GM21786 (cell line): ENCODE data around the gene VTCN1.
"Not testable (repeated sequence)": the region's sequence is repeated elsewhere in the genome, so short reads cannot be mapped to it uniquely, and the experiment has no call there.

ENCODE experiments used
- ATAC-seq: cut with Tn5 transposase; IDR thresholded peaks from one replicate; pipeline ENCODE4 v1.9.1; 2021; ENCODE audit not compliant: unreplicated experiment

The VTCN1 gene, protein sequence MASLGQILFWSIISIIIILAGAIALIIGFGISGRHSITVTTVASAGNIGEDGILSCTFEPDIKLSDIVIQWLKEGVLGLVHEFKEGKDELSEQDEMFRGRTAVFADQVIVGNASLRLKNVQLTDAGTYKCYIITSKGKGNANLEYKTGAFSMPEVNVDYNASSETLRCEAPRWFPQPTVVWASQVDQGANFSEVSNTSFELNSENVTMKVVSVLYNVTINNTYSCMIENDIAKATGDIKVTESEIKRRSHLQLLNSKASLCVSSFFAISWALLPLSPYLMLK

DNA sequence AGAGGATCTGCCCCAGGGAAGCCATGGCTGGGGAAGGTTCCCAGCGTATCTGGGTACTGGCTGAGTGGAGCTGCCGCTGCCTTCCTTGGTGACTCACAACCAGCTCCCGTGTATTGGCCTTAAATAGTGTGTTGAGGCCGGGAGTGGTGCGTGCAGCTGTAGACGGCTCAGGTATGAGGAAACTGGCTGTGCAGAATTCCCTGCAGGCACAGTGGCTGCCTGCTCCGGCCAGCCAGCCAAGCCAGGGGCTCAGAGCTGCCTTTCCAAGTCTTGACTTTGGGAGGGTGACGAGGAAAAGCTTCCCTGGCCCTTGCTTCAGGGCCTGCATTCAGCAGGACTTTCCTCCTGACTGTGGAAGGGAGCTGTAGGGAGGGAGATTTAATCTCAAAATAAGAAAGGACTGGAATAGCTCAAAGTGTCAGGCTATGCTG is at the start of gene VTCN1:
Gene VTCN1 (minus strand): TSS at position 97 of the 431 bp plus-strand sequence. CDS start 72 bp downstream, at position 25.
- ATAC-seq: no peak

DNA sequence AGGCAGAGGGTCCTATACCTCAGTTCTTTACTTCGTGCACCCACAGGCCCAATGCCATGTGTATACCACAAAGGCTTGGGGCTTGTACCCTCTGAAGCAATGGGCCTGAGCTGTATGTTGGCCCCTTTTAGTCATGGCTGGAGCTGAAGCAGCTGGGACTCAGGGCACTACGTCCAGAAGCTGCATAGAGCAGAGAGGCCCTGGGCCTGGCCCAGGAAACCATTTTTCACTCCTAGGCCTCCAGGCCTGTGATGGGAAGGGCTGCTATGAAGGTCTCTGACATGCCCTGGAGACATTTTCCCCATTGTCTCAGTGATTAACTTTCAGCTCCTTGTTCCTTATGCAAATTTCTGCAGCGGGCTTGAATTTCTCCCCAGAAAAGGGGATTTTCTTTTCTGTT is 48.1 kb upstream of the VTCN1 start:
- ATAC-seq: no peak

DNA sequence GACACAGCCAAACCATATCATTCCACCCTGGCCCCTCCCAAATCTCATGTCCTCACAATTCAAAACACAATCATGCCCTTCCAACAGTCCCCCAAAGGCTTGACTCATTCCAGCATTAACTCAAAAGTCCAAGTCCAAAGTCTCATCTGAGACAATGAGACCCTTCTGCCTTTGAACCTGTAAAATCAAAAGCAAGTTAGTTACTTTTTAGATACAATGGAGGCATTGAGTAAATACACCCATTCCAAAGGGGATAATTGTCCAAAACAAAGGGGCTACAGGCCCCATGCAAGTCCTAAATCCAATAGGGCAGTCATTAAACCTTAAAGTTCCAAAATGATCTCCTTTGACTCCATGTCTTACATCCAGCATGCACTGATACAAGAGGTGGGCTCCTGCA is 47.3 kb upstream of the VTCN1 start:
- not testable (repeated sequence) for ATAC-seq

DNA sequence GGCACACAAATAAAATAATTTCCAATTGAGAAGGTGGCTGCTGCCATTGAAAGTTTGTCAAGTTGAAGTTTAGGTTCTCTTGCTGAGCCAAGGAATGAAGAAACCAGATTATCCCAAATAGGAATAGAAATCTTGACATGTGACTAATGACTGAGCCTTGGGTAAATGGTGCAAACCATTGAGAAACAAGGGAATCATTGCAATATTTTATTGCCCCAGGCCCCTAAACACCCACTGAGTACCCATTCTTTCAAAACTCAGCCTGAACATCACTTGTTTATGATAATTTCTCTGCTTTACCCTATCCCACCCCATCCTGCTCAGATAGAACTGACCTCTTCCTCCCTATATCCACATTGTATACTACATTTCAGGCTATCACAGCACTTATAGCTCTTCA is 46.6 kb upstream of the VTCN1 start:
- ATAC-seq: no peak

DNA sequence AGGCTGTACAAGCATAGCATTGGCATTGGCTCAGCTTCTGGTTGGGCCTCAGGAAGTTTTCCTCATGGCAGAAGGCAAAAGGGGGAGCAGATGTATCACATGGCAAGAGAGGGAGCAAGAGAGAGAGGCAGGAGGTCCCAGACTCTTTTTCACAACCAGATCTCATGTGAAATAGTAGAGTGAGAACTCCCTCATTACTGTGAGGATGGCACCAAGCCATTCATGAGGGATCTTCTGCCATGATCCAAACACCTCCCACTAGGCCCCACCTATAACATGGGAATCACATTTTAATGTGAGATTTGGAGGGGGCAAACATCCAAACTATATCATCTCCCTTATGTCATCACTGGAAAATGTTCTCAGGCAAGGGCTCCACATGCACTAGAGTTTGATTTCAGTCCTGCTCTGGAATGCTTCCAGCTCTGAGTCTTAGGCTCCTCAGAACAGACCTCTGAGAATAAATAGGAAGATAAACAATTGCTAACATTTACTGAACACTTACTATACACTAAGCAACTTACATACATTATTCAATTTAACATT is 39.4 kb upstream of the VTCN1 start:
- ATAC-seq: no peak

DNA sequence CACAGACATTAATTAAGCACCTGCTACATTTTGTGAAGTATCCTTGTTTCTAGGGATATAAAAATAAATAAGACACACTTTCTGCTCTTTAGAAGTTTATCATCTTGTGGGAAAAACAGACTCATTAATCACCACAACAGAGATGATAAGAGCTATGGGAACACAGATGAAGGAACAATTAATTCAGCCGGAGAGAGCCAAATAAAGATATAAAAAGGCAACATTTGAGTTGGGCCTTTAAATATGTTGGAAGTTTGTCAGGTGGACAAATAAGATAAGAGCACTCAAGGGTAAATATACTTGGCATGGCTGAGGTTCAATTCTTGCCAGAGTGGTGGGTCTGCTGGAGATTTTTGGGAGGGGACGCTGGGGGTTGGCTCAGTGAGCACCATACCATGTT is 34.2 kb upstream of the VTCN1 start:
- no peak for ATAC-seq

DNA sequence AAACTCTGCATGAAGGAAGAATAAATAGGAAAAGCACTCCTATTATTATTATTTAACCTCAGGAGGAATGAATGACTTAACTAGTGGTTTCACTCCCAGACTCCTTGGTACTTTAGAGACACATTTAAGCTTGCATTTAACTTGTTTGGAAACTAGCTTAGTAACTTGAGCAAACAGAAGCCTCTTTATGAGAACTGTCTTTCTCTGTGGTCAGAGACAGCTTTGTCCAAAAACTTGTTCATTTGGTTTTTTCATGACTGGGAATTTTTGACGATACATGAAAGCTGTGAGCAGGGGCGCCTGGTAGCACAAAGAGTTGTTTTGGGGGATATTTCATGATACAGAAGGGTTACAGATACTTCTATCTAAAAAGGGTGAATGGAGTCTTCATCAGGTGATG is 33.6 kb upstream of the VTCN1 start:
- no peak for ATAC-seq

DNA sequence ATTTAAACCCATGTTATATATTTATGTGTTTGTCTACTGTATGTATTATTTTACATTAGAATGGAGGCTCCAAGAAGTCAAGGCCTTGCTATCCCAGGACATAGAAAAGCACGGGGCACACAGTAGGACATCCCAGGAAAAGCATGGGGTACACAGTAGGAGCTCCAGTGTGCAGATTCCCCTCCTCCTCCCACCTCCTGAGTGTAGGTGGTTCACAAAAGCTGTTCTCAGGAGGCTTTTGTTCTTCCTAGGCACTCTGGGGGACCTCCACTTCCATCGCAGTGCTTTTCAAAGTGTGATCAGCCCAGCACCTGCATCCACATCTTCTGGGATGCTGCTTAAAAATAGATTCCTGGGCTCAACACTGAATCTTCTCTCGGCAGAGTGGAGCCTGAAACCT is 30.8 kb upstream of the VTCN1 start:
- ATAC-seq: no peak

DNA sequence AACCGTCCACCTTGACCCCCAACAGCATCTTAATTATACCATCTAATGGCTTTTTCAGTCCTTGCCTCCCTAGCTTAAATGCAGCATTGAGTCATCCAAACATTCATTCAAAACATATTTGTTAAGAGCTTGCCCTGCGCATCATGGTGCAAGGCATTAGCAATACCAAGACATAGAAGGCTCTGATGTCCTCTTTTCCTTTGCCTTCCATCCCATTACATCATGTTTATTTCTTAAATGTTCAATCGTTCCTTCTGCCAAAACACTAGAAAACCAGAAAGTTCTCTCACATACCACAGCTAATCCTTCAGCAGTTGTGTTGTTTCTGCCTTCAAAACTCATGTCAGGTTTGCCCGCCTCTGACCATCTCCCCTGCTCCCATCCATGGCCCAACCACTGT is 29.8 kb upstream of the VTCN1 start:
- no peak for ATAC-seq

DNA sequence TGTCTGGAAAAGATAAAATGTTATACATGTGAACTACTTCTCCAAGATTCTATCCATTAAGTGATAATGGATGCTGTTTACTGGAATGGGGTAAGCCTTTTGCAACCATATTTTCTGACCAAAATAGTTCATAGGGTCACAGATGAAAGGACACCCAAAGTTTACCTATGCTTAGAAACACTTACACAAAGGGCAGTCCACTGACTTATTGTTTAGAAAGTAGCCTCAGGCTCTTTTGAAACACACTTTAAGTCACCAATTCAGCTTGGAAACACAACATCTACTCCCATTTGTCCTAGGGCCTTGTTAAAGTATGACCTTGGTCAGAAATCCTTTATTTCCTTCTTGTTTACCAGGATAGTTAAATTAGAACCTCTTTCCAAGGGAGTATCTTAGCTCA is 28.7 kb upstream of the VTCN1 start:
- ATAC-seq: no peak

DNA sequence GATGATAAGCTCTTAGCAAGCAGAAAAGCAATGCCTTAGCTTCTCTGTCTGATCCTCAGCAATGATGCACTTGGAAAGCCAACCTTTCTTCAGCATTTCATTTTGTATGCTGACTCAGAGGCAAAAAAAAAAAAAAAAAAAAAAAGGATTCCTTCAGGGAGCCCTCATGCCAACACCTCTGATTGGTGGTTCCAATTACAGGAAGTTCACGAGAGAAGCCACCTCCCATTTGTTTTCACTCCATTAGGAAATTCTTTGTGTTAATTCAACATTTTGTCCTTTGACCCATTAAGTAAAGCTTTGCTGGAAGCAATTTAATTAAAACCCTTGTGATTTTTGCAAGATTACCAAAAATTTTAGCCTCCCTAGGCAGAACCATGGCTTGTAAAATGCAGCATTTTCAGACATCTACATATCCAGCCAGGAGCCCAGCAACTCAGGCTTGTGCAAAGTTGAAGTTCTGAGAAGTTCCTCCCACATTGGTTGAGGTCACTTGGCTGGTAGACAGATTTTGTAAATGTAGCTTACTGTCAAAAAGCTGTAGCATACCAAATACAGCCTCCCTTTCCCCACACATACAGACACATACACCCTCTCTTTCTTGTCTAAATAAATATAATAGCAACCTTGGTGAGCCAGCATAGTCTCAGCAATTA is 27.1 kb upstream of the VTCN1 start:
- no peak for ATAC-seq

DNA sequence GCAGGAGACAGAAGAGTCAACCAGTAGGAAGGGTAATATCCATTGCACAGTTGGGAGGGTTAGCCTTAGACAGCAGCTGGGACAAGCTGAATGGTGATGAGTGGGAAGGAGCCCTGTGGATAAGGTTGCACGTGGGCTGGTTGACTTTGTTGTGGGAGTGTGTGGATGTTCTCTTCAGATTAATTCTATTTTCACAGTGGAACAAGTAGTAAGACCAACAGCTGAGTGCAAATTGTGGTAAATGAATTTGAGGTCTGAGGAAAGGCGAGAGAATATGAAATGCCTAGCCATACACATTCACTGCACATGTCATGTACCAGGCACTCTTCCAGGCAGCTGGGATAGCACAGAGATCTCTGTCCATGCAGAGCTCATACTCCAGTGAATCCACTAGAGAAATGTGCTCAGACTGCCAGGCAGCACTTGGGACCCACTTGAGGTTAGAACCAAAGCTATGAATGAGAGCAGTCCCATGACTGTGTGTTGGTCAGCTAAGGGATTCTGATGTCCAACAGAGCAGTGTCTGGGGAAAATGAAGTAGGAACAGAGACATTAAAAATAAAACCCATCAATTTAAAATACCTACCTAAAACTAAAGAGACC is 25.2 kb upstream of the VTCN1 start:
- ATAC-seq: no peak

DNA sequence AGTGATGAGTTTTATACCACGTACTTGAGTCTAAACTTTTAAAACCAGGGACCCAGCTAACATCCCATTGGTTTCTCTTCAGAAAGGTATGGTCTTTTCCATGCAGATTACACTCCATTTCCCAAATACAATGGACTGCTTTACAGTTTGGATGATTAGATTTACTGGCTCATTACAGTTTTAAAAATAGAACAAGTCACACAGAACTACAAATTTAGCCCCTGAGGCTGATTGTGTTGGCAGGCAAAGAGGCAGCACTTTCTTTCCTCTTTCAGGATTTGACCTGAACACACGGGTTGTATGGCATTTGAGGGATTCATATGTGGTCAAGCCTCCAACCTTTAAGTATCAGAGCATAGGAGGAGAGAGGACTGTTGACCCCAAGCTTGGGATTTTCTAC is 21.8 kb upstream of the VTCN1 start:
- ATAC-seq: no peak

DNA sequence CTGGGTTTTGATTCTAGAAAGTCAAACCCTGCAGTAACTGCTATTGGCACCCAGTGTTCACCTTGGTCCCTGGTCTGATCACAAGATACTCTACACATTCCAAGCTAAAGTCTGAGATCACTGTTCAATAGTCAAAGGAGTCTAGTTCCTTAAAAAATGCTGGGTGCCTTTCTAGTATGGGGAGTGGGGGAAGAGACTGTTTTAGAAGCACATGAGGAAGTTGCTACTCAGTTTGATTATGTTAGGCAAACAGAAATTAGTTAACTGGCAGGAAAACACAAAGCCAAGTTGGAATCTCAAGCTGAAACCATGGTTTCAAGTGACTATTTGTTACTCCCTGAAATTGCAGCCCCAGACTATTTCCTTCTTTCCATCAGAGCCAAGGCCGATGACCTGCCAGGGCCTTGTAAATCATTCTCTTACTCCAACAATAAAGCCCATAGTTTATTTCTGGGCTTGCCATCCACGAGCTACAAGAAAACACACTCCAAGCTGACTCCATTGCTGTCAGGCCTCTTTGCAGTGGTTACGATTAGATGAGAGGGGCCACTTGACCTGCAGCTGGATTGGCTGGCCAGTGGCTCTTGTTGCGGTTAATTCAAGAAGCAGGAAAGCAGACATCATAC is 21.1 kb upstream of the VTCN1 start:
- no peak for ATAC-seq

DNA sequence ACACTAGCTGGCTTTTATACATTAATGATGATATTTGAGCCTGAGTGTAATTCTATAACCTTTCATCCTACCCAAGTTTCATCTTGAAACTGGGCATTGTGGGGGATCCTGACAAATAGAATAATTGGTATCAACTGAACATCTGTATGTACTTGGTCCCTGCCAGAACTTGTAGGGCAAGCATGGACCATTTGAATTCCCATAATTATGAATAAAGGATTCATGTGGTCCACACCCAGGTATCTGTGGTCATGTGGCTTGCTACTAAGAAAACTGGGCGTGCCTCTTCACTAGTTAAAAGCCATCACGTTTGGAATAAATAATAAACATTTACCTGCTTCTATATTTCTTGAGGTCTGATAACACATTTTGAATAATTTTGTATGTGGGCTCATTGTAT is 20.6 kb upstream of the VTCN1 start:
- ATAC-seq: no peak

DNA sequence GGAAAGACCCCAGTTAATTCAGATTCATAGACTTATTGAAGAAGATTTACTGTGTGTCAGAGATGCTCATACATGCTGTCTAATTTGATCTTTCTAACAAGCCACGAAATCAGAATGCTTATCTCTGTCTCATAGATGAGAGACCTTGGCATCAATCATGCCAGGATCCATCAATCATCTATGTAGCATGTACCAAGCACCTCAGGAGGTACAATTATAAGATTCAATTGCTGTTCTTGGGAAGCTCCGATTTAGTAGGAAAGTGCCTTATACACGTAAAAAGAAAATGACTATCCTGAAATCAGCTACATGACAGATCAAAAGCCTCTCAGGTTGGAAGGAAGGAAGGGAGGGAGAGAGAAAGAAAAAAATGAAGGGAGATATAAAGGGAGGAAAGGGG is 18.5 kb upstream of the VTCN1 start:
- no peak for ATAC-seq

DNA sequence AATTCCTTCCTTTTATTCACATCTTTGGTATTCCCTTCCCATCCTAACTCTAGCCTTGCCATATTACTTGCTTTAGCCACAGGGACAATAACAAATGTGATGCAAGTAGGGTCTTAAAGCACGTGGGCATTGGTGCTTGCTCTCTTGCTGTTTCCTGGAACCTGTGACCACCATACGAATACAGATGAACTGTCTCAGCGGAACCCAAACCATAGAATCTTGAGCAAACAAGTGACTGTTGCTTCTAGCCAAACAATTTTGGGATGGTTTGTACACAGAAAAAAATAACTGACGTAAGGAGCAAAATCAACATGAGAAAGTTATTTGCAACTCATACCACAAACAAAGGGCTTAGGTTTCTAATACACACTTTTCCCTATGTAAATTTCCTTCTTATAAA is 15.2 kb upstream of the VTCN1 start:
- ATAC-seq: no peak

DNA sequence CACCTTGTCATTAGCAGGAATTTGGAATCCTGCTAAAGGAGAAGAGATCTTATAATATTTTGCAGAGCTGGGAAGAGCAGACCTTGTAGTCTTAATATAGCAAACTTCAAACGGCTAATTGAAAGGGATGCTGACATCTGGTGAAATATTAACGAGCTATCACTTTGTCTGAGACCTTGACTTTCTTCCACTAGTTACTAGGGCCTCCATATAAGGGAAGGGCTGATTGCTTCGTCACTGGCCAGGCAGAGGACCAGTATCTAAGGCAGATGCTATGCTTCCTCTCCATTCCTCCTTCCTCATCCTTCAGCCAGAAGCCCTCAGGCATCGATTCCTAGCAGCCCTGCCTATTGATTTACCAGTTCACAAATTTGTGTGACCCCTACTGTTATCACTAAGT is 6.0 kb upstream of the VTCN1 start:
- ATAC-seq: no peak

DNA sequence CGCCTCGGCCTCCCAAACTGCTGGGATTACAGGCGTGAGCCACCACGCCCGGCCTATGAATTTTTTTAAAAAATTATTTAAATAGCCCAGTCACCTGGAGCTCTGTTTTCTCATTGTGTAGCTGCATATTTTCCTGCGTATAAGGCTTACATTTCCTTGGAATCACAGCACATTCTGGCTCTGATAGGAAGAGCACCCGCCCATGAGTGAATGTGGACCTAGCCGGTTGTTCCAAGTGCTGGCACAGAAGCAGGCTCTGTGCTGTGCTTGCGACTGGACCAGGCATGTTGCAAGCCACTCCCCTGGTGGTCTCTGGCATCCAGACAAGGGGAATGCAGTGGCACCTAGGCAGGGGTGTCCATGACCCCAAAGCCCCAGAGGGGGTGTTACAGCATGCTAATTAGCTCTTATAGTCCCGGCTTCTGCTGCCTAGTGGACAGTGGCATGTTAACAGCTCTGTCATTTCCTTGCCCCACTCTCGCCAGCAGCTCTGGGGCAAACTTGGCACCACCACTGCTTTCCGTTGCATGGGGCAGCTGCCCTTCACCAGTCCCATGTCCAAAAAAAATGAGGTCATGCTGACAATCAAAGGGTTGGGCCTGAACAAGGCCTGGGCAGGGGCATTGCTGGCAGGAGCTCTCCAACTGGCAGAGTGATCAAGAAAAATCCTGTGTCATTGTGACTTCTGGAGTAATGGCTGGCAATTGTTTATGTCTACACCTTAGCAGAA is 5.2 kb upstream of the VTCN1 start:
- no peak for ATAC-seq

DNA sequence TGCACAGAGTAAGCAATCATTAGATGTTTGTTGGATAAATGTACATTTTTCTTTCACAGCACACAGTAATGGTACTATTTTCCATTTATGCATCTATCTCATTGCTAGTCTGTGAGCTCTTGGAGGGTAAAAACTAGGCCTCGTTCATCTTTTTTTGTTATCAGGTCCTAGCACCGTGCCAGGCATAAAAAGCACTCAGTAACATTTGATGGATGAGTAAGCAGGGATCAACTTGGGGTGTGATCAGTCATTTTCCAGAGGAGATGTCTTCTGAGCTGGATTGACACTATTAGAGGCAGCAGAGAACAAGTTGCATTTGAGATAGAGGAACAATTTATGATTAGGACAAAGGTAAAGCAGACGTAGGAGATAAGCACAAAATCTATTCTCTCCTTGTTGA is 4.3 kb upstream of the VTCN1 start:
- ATAC-seq: no peak

DNA sequence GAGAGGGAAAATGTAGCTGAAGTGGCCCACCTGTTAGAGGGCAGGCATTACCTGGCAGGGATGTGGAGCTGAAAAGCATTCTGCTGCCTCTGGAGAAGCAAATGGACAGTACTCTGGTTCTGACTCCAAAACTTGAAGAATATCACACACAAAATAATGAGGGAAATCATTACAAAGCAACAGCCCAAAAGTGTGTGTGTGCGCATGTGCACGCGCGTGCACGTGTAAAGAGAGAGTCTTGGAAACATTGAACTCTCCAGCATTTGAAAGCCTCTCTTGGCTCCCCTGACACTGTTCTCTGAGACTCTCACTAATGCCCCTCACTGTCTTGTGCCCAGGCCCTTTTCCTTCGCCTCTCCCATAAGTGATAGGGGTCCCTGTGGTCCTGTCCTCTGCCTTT is 2.3 kb upstream of the VTCN1 start:
- ATAC-seq: no peak
